Transverse colon (tissue), 4 donors: Measurements from ENCODE around the gene EQTN. TPM values are rescaled to one million over a fixed set of nuclear protein-coding genes. Genes with fewer than 3 reads are reported as not detected.

Experiments
- DNase-seq: peaks from one replicate; pipeline ENCODE4 v3.0.0-alpha.2; 2019
- H3K27ac ChIP-seq, 4 donors: fragments of 200-600 bp; sonication (generic); 2 replicates each; pipeline ENCODE4 v1.5.1; 2016 to 2018; ENCODE audit warnings: inconsistent platforms in 4 of 4
- H3K27me3 ChIP-seq: fragments of 200-600 bp; sonication (generic); 2 replicates; pipeline ENCODE4 v1.5.1; 2017; ENCODE audit warnings: inconsistent platforms
- H3K36me3 ChIP-seq, 4 donors: fragments of 200-600 bp; sonication (generic); 2 replicates each; pipeline ENCODE4 v1.5.1; 2017 to 2019; ENCODE audit warnings: inconsistent platforms in 4 of 4
- H3K4me1 ChIP-seq, 4 donors: fragments of 200-600 bp; sonication (generic); 2 replicates each; pipeline ENCODE4 v1.5.1; 2017 to 2020; ENCODE audit warnings: inconsistent platforms in 4 of 4
- H3K4me3 ChIP-seq, 4 donors: fragments of 200-600 bp; sonication (generic); 1 replicate in 1 of 4; 2 replicates in 3 of 4; pipeline versions ENCODE4 v1.5.1 to v1.6.1; 2017 to 2019; ENCODE audit warnings: inconsistent platforms in 4 of 4
- H3K9me3 ChIP-seq, 2 donors: fragments of 200-600 bp; sonication (generic); 2 replicates each; pipeline ENCODE4 v1.5.1; 2017 to 2019; ENCODE audit warnings: inconsistent platforms in 2 of 2
- CTCF ChIP-seq, 5 experiments: fragments of 200-600 bp in 3 of 5; fragments of 450-650 bp in 2 of 5; sonication (generic) in 3 of 5; IDR thresholded peaks; 1 replicate in 2 of 5; 2 replicates in 3 of 5; pipeline ENCODE4 v1.5.1; 2016 to 2017; ENCODE audit warnings: antibody characterized with exemption in 5 of 5, inconsistent platforms in 3 of 5, mild to moderate bottlenecking in 2 of 5, moderate library complexity in 1 of 5
- EP300 ChIP-seq: sonication (generic); formaldehyde crosslinking; IDR thresholded peaks from one replicate; pipeline ENCODE4 v1.6.1; 2017; ENCODE audit warnings: antibody characterized with exemption, low read depth
- POLR2A ChIP-seq: fragments of 450-650 bp; IDR thresholded peaks from one replicate; pipeline ENCODE4 v1.6.1; 2016; ENCODE audit warnings: antibody characterized with exemption, mild to moderate bottlenecking, moderate library complexity
- POLR2AphosphoS5 ChIP-seq, 3 donors: sonication (generic); formaldehyde crosslinking; IDR thresholded peaks; one replicate each; pipeline ENCODE4 v1.6.1; 2016; ENCODE audit warnings: antibody characterized with exemption in 3 of 3
- WGBS, 2 donors: methylation state at CpG; one replicate each; pipeline ENCODE4 v1.1.5; 2018; ENCODE audit warnings: low coverage in 1 of 2; 5-methylcytosine and 5-hydroxymethylcytosine counted together
- in situ Hi-C, 4 donors: fragments of 200-750 bp; cut with MboI; loops; one replicate each; pipeline versions ENCODE4 v1.15.0 to v1.15.1; 2017; ENCODE audit warnings: low sequenced_read_pairs in 3 of 4, low pct_ligation_motif_present in 1 of 4, low pct_unique_long_range_greater_than_20kb in 1 of 4
- intact Hi-C: fragments of 100-400 bp; cut with DNase I; formaldehyde crosslinking; loops from one replicate; pipeline ENCODE4 v1.15.1; 2023; ENCODE audit warnings: low total_unique reads
- total RNA-seq, 4 donors: library from RNA; depleted of rRNA; stranded (reverse); fragments of >200 nt; gene quantifications; one replicate each; pipeline ENCODE4 v1.1.0, GENCODE V29; 2016

EQTN gene
- total RNA-seq, 4 donors from 2014 or later: 0.64 to 1.1 TPM; not detected in 2

GRCh38 chr9:27278374-27278773 lies 18.6 kb downstream of the EQTN start:
- in situ Hi-C loops: loop anchor here (5.0 to 10.0 kb wide), 3 partner anchors 241 to 246 kb away; no protein-coding TSS in a partner anchor
- no peak overlapping the region for H3K27ac ChIP-seq
- 71% methylated on average over 1 of the region's 1 CpG; no CpG with 5 or more reads in 1 of the 2 donors for WGBS, 2 donors

GRCh38 chr9:27276193-27277030 lies 20.5 kb downstream of the EQTN start:
- WGBS, 2 donors: 36 to 37% methylated on average over 12 of the region's 12 CpGs
- in situ Hi-C loops (loop anchor here (5.0 to 10.0 kb wide), 3 partner anchors 239 to 244 kb away; no protein-coding TSS in a partner anchor), intact Hi-C loops (loop anchor here (5.0 kb wide), 1 partner anchor 239 kb away; no protein-coding TSS in a partner anchor)
- H3K4me3 ChIP-seq: peak overlapping the region in 1 of 4 donors; percentile 11
- DNase-seq: no peak
- peak; percentile 74 to 85 (median 80) for TF ChIP-seq CTCF (IDR thresholded peaks at IDR 0.05)
- no peak for TF ChIP-seq POLR2A
- H3K36me3 ChIP-seq: no peaks in the 10 kb centered on the region
- H3K9me3 ChIP-seq: no peaks in the 10 kb centered on the region
- peaks cover 0 to 9% (median 3%) of the 10 kb centered on the region in 4 donors for H3K4me1 ChIP-seq
- H3K27me3 ChIP-seq: no peaks in the 10 kb centered on the region
- H3K27ac ChIP-seq: no peak overlapping the region

More at GRCh38 chr9:27278374-27278773, 18.6 kb downstream of the EQTN start:
- intact Hi-C loops: loop anchor here (5.0 kb wide), 1 partner anchor 241 kb away; no protein-coding TSS in a partner anchor
- H3K4me3 ChIP-seq: no peak overlapping the region
- no peak for TF ChIP-seq CTCF (IDR thresholded peaks at IDR 0.05)
- TF ChIP-seq POLR2A: no peak
- TF ChIP-seq POLR2AphosphoS5 (IDR thresholded peaks at IDR 0.05): no peak
- TF ChIP-seq EP300: no peak
- no peak for DNase-seq
- no peaks in the 10 kb centered on the region for H3K9me3 ChIP-seq
- peaks cover 0 to 9% (median 3%) of the 10 kb centered on the region in 4 donors for H3K4me1 ChIP-seq
- H3K27me3 ChIP-seq: no peaks in the 10 kb centered on the region
- no peaks in the 10 kb centered on the region for H3K36me3 ChIP-seq

- TF ChIP-seq EP300: no peak
- no peak for TF ChIP-seq POLR2A
- no peak for TF ChIP-seq CTCF (IDR thresholded peaks at IDR 0.05)
- no peak for TF ChIP-seq POLR2AphosphoS5 (IDR thresholded peaks at IDR 0.05)
- intact Hi-C loops: no loop called here
- DNase-seq: no peak
- Histone ChIP-seq H3K27ac (no peak overlapping the region), H3K9me3 (no peaks in the 10 kb centered on the region), H3K36me3 (no peaks in the 10 kb centered on the region), H3K27me3 (no peaks in the 10 kb centered on the region), H3K4me1 (peaks cover 0 to 9% (median 3%) of the 10 kb centered on the region in 4 donors), H3K4me3 (no peak overlapping the region)
- in situ Hi-C loops: loop anchor here in 2 of 4 donors (10.0 kb wide), 1 partner anchor 238 kb away; no protein-coding TSS in a partner anchor
- WGBS, 2 donors: 70 to 77% methylated on average over 1 of the region's 1 CpG
Observed at GRCh38 chr9:27273186-27273585, 23.8 kb downstream of the EQTN start.

GRCh38 chr9:27272103-27272502 lies 24.8 kb downstream of the EQTN start:
- no peak overlapping the region for H3K4me3 ChIP-seq
- H3K27me3 ChIP-seq: no peaks in the 10 kb centered on the region
- no peaks in the 10 kb centered on the region for H3K9me3 ChIP-seq
- in situ Hi-C loops (loop anchor here in 2 of 4 donors (10.0 kb wide), 1 partner anchor 237 kb away; no protein-coding TSS in a partner anchor), intact Hi-C loops (no loop called here)
- no peak overlapping the region for H3K27ac ChIP-seq
- no peak for DNase-seq
- no peaks in the 10 kb centered on the region for H3K36me3 ChIP-seq
- peaks cover 0 to 9% (median 3%) of the 10 kb centered on the region in 4 donors for H3K4me1 ChIP-seq
- 87 to 96% methylated on average over 2 of the region's 2 CpGs for WGBS, 2 donors
- TF ChIP-seq POLR2AphosphoS5 (IDR thresholded peaks at IDR 0.05): no peak
- no peak for TF ChIP-seq POLR2A
- TF ChIP-seq EP300: no peak
- TF ChIP-seq CTCF (IDR thresholded peaks at IDR 0.05): no peak
